H1 (cell line): ENCODE data around the gene ROR1. TPM values are rescaled to one million over a fixed set of nuclear protein-coding genes. Genes with fewer than 3 reads are reported as not detected.

Experiments used
- BCL11A ChIP-seq, 2 experiments: IDR thresholded peaks; one replicate each; pipeline ENCODE4 v1.6.1; 2011; ENCODE audit warnings: low read depth in 2 of 2, low read length in 2 of 2, mild to moderate bottlenecking in 2 of 2
- RXRA ChIP-seq: IDR thresholded peaks from 2 replicates; pipeline ENCODE4 v1.6.1; 2011; ENCODE audit warnings: low read depth, mild to moderate bottlenecking, low read length, moderate library complexity; ENCODE audit not compliant: insufficient read depth
- SIX5 ChIP-seq: IDR thresholded peaks from 2 replicates; pipeline ENCODE4 v1.6.1; 2011; ENCODE audit warnings: mild to moderate bottlenecking, low read depth, low read length
- SRF ChIP-seq: IDR thresholded peaks from 2 replicates; pipeline ENCODE4 v1.6.1; 2011; ENCODE audit warnings: mild to moderate bottlenecking, low read depth, low read length, moderate library complexity
- polyA plus RNA-seq, 7 experiments: library from polyadenylated mRNA; depleted of rRNA in 3 of 7; stranded (reverse) in 5 of 7; unstranded in 2 of 7; fragments of >200 nt in 5 of 7; fragments of 200-250 nt in 2 of 7; gene quantifications; 1 replicate in 5 of 7; 2 replicates in 1 of 7; 4 replicates in 1 of 7; pipeline versions ENCODE4 v1.2.1 to v1.2.3, GENCODE V29; 2011 to 2013; ENCODE audit warnings: missing spikeins in 2 of 7, mixed read lengths in 2 of 7
- total RNA-seq: library from RNA; stranded (reverse); fragmentation: NEBNext Ultra II Directional; extraction: Animal tissue kit (Norgen Biotek cat#: 25700); gene quantifications from 2 replicates; pipeline ENCODE4 v1.2.1, GENCODE V29; 2021

ROR1 gene
- total and polyA plus RNA-seq, 2 of the 8 experiments (the other 6 are each of a cell fraction or from before 2014, with no cell fraction given), result 33.6 to 73.6 TPM

- TF ChIP-seq RXRA (no peak), SRF (no peak), SIX5 (no peak), BCL11A (IDR thresholded peaks at IDR 0.05; ENCODE audit: low read depth in 2 of 2, low read length in 2 of 2) (no peak)
Measured at GRCh38 chr1:63807046-63807445, 33.2 kb downstream of the ROR1 start (continued).
